Measurements from ENCODE around the gene ZNF813.

DNA sequence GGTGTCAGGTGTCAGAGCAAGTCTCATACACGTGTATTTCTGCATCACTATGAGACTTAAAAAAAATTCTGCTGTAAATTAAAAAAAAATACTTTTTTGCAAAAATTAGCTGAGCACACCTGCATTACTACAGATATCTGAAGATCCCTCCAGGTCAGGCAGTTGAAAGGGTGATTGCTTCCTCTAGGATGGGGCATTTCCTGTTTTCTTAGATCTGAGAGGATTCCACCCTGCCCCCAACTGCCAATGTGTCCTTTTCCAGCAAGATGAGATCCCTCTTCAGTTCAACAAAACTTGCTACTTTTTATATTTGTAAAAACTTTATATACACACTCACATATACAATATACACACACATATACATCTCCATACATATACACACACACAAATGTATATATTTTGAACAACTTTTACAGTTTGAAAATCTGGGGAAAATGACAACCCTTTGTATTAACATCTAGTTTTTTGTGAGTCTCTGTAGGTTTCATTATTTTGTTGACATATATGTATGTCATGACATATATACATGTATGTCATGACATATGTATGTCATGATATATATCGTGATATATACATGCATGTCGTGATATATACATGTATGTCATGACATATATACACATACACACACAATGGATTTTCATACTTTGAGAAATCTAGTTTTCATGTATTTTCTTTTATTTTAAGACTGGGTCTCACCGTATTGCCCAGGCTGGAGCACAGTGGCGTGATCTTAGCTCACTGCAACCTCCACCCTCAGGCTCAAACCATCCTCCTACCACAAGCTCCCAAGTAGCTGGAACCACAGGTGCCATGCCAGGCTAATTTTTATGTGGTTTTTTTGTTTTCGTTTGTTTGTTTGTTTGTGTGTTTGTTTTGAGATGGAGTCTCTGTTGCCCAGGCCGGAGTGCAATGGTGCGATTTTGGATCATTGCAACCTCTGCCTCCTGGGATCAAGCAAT, 17.8 kb downstream of the ZNF813 start:
- no peak for TF ChIP-seq POLR2A (IDR thresholded peaks at IDR 0.05)
- TF ChIP-seq, protein P1, sequence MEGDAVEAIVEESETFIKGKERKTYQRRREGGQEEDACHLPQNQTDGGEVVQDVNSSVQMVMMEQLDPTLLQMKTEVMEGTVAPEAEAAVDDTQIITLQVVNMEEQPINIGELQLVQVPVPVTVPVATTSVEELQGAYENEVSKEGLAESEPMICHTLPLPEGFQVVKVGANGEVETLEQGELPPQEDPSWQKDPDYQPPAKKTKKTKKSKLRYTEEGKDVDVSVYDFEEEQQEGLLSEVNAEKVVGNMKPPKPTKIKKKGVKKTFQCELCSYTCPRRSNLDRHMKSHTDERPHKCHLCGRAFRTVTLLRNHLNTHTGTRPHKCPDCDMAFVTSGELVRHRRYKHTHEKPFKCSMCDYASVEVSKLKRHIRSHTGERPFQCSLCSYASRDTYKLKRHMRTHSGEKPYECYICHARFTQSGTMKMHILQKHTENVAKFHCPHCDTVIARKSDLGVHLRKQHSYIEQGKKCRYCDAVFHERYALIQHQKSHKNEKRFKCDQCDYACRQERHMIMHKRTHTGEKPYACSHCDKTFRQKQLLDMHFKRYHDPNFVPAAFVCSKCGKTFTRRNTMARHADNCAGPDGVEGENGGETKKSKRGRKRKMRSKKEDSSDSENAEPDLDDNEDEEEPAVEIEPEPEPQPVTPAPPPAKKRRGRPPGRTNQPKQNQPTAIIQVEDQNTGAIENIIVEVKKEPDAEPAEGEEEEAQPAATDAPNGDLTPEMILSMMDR (IDR thresholded peaks at IDR 0.05) = no peak
- no peak for TF ChIP-seq POLR2AphosphoS5 (IDR thresholded peaks at IDR 0.05)
